Gastroesophageal sphincter (tissue), 3 donors: ENCODE data around the gene RAB6B.

Experiments used
- CTCF ChIP-seq, 4 experiments: fragments of 200-600 bp in 2 of 4; fragments of 450-650 bp in 2 of 4; sonication (generic) in 1 of 4; IDR thresholded peaks; one replicate each; pipeline ENCODE4 v1.5.1; 2017 to 2019; ENCODE audit warnings: antibody characterized with exemption in 4 of 4, mild to moderate bottlenecking in 2 of 4, moderate library complexity in 2 of 4
- EP300 ChIP-seq: sonication (generic); formaldehyde crosslinking; IDR thresholded peaks from one replicate; pipeline ENCODE4 v1.6.1; 2017; ENCODE audit warnings: antibody characterized with exemption, mild to moderate bottlenecking
- POLR2A ChIP-seq, 2 donors: fragments of 450-650 bp; IDR thresholded peaks; one replicate each; pipeline ENCODE4 v1.6.1; 2017; ENCODE audit warnings: antibody characterized with exemption in 2 of 2, mild to moderate bottlenecking in 2 of 2, moderate library complexity in 1 of 2
- POLR2AphosphoS5 ChIP-seq: sonication (generic); formaldehyde crosslinking; IDR thresholded peaks from one replicate; pipeline ENCODE4 v1.6.1; 2017; ENCODE audit warnings: antibody characterized with exemption

- TF ChIP-seq CTCF (IDR thresholded peaks at IDR 0.05): no peak
- TF ChIP-seq EP300: no peak
- TF ChIP-seq POLR2A (IDR thresholded peaks at IDR 0.05): no peak
- no peak for TF ChIP-seq POLR2AphosphoS5
Observed at GRCh38 chr3:133775309-133775708, 120.4 kb downstream of the RAB6B start.
